ENCODE data around the gene EYS. TPM values are rescaled to one million over a fixed set of nuclear protein-coding genes. Genes with fewer than 3 reads are reported as not detected.

The EYS gene
- total RNA-seq, 1 experiment from 2014 or later: not detected

- H3K27me3 ChIP-seq (ENCODE audit: insufficient read depth, low read length): no peaks in the 10 kb centered on the region
- H3K79me2 ChIP-seq (ENCODE audit: insufficient read depth, low read length): no peaks in the 10 kb centered on the region
- no peaks in the 10 kb centered on the region for H3K79me1 ChIP-seq (ENCODE audit: insufficient read depth, low read depth, low read length, poor library complexity, severe bottlenecking)
- peaks cover 31 to 79% (median 68%) of the 10 kb centered on the region in 3 experiments; a peak in 6 of 7 replicates for H3K36me3 Mint-ChIP-seq (ENCODE audit: insufficient read depth in 1 of 3, low read depth in 3 of 3)
- H2AFZ ChIP-seq (ENCODE audit: low read length): no peak overlapping the region
- H2BK20ac ChIP-seq (ENCODE audit: low read depth, low read length, poor library complexity, severe bottlenecking): no peak overlapping the region
- H4K91ac ChIP-seq (ENCODE audit: insufficient read length, low read depth, low read length): no peak overlapping the region
- H3K4ac ChIP-seq (ENCODE audit: low read depth, low read length): no peak overlapping the region
- no peak overlapping the region for H3T11ph ChIP-seq (ENCODE audit: low read length)
- no peak overlapping the region for H4K8ac ChIP-seq (replicated peaks; ENCODE audit: insufficient read length, low read depth, low read length)
- no peak overlapping the region for H3K4me3 Mint-ChIP-seq
- H3K9me3 Mint-ChIP-seq: no peaks in the 10 kb centered on the region
- H2BK12ac ChIP-seq (ENCODE audit: insufficient read length, low read depth, low read length): no peak overlapping the region
- no peaks in the 10 kb centered on the region for H3K27me3 Mint-ChIP-seq (ENCODE audit: low read depth)
- no peak overlapping the region for H2AK5ac ChIP-seq (ENCODE audit: insufficient read length, low read length)
- DNase-seq: no peak
- H3K27ac Mint-ChIP-seq: no peak overlapping the region
- no peak overlapping the region for H3K56ac ChIP-seq (ENCODE audit: insufficient read length, low read depth, low read length)
- H3K4me2 ChIP-seq (ENCODE audit: insufficient read depth, insufficient read length, low read length): no peak overlapping the region
- no peak for TF ChIP-seq CTCF (conservative IDR thresholded peaks at IDR 0.05)
- H3K4me1 Mint-ChIP-seq: no peaks in the 10 kb centered on the region
- H4K20me1 ChIP-seq (ENCODE audit: control insufficient read depth, insufficient read depth, insufficient read length): no peaks in the 10 kb centered on the region
- no peak overlapping the region for H3K14ac ChIP-seq (ENCODE audit: insufficient read depth, low read length)
- H3K9me3 ChIP-seq (ENCODE audit: control insufficient read depth, low read depth, low read length): no peaks in the 10 kb centered on the region
- H2BK120ac ChIP-seq (ENCODE audit: low read depth, low read length, poor library complexity, severe bottlenecking): no peak overlapping the region
- H2BK15ac ChIP-seq (ENCODE audit: low read depth, low read length): no peak overlapping the region
- no peaks in the 10 kb centered on the region for H3K23me2 ChIP-seq (ENCODE audit: insufficient read length, low read depth, low read length, poor library complexity, severe bottlenecking)
- H3K23ac ChIP-seq (ENCODE audit: insufficient read length, low read depth, low read length): no peak overlapping the region
- no peak overlapping the region for H3K18ac ChIP-seq (ENCODE audit: insufficient read length, low read depth, low read length)
- H3K27ac ChIP-seq (ENCODE audit: insufficient read length, low read depth, low read length): no peak overlapping the region
- H3K9ac ChIP-seq (ENCODE audit: extremely low read depth, insufficient read length, low read length): no peak overlapping the region
- no peak overlapping the region for H4K5ac ChIP-seq (ENCODE audit: insufficient read length, low read depth, low read length)
- H3K4me1 ChIP-seq (ENCODE audit: insufficient read depth, low read length): no peaks in the 10 kb centered on the region
- H2BK5ac ChIP-seq (ENCODE audit: insufficient read length, low read length): no peak overlapping the region
Measured at GRCh38 chr6:63709148-63709547, 1997.9 kb downstream of the EYS start.
